GM18858 (cell line): ENCODE data around the gene NAALADL2.
"Not testable (repeated sequence)": the region's sequence is repeated elsewhere in the genome, so short reads cannot be mapped to it uniquely, and the experiment has no call there.

Experiments
- ATAC-seq: cut with Tn5 transposase; IDR thresholded peaks from one replicate; pipeline ENCODE4 v1.9.1; 2021; ENCODE audit not compliant: unreplicated experiment

The NAALADL2 gene

DNA sequence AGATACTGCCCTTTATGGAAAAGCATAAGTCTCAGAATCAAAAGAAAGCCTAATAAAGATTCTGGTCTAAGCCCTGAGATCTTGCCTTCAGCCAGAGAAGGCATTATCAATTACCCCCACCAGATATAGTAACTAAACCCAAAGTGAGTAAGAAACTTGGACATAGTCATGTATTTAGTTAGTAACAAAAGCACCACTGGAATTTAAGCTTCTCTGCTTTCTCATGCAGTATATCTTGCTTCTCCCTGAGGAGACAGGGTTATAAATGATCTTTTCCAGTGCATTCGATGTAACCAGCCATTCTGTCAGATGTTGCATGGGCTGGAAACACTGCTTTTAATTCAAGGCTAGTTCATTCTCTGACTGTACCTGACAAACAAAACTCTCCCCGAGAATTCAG is 946.7 kb downstream of the NAALADL2 start:
- no peak for ATAC-seq

DNA sequence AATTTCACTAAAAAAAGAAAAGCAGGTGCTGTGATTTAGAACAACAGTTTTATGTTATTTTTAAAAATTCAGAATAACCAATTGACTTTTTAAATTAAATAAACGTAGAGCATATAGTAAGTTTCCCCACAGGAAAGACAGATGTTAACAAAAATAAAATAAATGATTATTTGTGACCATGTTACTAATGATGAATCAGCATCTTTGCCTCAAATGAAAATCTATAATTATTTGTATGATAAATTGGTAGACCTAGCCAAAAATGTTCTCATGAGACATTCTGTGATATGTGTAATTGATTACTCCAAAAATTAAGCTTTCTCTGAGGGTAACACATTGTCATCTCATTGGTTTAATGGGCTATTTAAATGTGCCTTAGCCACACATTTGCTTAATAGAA is 948.0 kb downstream of the NAALADL2 start:
- no peak for ATAC-seq

DNA sequence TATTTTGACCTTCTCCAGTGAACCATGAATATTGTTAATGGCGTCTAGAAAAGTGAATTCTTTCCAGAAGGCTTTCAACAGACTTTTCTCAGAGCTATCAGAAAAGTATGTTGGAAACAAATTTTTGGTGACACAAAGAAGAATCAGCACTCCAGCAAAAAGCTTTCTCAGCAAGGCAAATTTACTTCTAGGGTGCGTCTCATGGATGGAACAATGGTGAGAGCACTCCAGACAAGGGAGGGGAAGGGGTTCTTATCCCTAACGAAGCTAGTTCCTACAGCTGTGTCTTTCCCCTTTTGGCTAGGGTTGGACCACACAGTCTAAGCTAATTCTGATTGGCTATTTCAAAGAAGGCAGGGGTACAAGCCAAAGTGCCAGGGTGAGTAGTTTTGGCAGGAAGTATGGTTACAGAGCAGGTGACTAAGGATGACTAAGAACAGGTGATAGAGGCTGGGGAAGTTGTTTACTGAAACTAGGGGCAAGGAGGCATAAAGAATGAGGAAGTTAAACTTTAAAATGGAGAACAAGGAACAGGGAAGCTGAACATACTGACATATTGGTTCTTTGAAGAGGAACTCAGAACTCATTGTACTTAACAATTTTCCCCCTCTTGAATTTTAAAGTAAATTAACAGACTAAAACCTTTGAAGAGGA is 959.8 kb downstream of the NAALADL2 start:
- no peak for ATAC-seq

DNA sequence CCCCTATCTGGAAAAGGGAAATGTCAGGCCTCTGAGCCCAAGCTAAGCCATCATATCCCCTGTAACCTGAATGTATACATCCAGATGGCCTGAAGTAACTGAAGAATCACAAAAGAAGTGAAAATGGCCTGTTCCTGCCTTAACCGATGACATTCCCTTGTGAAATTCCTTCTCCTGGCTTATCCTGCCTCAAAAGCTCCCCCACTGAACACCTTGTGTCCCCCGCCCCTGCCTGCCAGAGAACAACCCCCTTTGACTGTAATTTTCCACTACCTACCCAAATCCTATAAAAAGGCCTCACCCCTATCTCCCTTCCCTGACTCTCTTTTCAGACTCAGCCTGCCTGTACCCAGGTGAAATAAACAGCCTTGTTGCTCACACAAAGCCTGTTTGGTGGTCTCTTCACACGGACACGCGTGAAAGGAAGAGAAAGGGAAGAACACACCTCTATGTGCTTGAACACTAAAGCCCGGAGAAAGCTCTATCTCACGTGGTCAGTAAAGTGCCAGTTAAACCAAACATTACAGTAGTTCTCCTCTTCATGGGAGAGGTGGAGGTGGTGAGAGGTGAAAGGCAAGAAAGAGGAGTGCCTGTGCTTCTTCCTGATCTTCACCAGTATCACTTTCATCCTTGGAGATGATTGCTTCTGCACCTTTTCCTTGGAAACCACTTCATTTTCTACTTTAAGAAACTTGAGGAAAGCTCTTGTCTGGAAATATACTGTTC is 963.8 kb downstream of the NAALADL2 start:
- ATAC-seq, result not testable (repeated sequence)

DNA sequence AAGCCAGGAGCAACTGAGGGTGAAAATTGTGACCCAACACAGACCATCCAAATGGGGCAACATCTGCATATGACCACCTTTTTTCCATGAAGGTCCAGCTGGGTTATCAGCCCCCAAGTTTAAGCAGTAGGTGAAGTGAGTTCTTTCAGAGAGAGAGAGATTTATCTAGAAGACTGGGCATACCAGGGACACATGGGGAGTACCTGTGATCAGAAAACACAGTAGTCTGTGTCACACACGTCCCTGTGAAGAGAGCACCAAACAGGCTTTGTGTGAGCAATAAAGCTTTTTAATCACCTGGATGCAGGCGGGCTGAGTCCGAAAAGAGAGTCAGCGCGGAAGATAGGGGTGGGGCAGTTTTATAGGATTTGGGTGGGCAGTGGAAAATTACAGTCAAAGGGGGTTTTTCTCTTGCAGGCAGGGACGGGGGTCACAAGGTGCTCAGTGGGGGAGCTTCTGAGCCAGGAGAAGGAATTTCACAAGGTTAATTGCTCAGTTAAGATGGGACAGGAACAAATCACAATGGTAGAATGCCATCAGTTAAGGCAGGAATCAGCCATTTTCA is 966.0 kb downstream of the NAALADL2 start:
- ATAC-seq, result not testable (repeated sequence)

DNA sequence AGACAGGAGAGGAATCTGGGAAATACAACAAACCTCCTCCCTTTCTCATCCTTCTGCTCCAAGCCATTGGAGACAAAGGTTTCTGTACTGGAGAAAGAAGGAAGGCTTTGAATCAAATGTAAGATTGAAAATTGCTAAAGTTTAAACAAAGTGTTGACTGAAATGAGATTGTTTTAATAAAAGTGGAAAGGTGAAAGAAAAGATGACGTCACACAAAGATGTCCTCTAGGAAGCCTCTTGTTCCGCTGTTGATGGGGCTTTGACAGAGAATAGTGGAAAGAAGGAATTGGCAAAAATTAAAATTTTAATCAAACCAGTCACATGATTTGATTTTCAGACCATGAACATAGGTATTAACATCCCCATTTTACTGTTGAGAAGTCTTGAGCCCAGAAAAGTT is 967.6 kb downstream of the NAALADL2 start:
- ATAC-seq, result no peak

DNA sequence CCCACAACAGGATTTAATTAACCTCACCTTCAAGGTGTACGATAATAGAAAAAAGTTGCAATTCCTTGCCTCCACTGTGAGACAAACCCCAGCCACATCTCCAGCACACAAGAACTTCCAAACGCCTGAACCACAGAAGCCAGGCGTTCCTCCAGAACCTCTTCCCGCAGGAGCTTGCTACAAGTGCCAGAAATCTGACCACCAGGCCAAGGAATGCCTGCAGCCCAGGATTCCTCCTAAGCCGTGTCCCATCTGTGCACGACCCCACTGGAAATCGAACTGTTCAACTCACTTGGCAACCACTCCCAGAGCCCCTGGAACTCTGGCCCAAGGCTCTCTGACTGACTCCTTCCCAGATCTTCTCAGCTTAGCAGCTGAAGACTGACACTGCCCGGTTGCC is 970.7 kb downstream of the NAALADL2 start:
- ATAC-seq, result not testable (repeated sequence)

DNA sequence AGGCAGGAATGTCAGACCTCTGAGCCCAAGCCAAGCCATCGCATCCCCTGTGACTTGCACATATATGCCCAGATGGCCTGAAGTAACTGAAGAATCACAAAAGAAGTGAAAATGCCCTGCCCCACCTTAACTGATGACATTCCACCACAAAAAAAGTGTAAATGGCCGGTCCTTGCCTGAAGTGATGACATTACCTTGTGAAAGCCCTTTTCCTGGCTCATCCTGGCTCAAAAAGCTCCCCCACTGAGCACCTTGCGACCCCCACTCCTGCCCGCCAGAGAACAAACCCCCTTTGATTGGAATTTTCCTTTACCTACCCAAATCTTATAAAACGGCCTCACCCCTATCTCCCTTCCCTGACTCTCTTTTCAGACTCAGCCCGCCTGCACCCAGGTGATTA is 976.6 kb downstream of the NAALADL2 start:
- ATAC-seq, result not testable (repeated sequence)

DNA sequence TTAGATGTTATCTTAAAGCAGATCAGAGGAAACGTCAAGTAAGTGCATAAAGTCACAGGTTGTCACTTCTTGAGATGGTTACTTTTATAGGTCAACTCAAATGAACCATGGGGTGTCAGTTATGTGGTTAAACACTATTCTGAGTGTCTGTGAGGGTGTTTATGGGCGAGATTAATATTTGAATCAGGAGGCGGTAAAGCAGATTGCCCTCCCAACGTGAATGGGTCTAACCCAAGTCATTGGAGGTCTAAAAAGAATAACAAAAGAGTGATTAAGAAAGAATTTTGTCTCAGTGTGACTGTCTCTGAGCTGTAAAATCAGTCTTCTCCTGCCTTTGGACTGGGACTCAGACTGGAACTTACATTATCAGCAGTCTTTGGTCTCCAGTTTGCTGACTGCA is 977.5 kb downstream of the NAALADL2 start:
- no peak for ATAC-seq

DNA sequence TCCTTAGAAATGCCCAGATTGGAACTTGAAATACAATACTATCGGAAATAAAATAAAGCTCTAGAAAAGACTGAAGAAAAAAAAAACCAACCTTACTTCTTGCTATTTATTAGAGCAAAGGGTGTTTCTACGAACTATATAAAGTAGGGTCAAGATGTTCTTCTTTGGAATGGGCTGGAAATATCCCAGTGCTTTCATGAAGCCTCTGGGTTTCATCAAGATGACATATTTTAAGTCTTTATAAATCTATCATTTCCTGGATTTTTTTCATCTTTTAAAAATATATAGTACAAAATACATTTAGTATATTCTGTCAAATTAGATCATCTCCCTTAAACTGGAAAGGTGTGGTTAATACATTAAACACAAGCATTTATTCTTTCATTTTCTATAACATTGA is 978.8 kb downstream of the NAALADL2 start:
- no peak for ATAC-seq

DNA sequence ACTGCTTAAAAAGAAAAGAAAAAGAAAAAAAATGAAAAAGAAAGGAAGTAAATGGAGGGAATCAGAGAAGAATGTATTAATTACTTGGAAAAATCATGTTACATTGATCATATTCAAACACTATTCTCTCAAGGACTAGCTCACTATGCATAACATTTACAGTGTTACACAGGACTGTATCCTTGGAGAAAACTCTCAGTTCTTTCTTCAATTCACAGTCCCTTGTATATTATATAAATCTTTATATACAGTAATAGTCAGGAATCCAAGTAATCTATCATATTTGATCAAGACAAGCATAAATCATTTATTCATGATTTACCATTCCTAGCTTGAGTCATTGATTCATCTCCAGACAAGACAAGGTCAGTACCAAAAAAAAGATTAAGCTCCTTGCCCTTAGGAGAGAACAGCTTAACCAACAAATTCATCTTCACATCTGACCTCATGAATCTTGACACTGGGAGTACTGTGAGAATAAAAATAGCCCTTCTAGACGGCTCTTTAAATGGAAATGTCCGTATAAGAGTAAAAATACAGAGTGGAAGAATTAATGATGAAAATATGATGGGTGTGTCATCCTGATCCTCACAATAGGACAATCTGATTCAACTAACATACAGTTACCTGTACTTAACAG is 980.4 kb downstream of the NAALADL2 start:
- ATAC-seq, result no peak

DNA sequence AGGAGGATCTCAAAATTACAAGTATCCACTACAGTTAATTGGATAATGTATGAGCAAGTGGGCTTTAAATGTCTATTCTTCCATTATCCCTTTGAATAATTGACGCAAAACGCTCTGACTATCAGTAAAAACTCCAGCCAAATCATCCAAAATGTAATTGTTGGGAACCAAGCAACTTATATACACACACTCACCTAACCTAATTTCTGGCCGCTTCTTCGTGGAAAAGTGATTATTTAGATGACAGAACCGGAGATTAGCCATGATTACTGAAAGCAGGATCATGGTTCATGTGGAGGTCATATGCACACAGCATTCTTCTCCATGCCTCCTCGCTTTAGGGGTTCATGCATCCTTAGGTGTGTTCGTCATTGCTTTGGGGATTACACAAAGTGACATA is 992.4 kb downstream of the NAALADL2 start:
- ATAC-seq, result no peak

DNA sequence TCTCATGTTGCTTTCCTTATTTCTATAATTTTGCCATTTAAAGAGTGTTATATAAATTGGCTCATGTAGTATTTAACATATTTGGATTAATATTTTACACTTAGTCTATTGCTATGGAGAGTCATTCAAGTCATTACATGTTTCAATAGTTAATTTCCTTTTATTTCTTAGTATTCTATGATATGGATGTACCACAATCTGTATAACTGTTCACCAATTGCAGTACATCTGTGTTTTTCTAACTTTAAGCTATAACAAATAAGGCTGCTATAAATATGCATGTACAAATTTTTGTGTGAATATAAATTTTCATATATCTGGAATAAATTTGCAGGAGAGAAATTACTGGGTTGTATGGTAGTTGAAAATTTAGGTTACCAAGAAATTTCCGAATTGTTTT is 993.4 kb downstream of the NAALADL2 start:
- ATAC-seq, result no peak

DNA sequence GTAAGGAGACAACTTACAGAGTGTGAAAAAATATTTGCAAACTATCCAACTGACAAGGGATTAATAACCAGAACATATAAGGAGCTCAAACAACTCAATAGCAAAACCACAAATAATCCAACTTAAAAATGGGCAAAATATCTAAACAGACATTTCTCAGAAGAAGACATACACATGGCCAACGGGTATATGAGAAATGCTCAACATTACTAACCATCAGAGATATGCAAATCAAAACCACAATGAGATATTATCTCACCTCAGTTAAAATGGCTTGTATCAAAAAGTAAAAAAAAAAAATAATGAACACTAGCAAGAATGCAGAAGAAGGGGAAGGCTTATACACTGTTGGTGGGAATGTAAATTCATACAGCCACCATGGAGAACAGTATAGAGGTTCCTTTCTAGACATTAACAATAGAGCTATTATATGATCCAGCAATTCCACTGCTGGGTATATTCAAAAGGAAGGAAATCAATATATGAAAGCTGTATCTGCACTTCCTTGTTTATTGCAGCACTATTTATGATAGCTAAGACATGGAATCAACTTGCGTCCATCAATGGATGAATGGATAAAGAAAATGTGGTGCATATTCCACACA is 998.6 kb downstream of the NAALADL2 start:
- no peak for ATAC-seq
